GM21447 (cell line): ENCODE data around the gene ERGIC1.

Experiments used
- ATAC-seq: cut with Tn5 transposase; IDR thresholded peaks from one replicate; pipeline ENCODE4 v1.9.1; 2021; ENCODE audit not compliant: unreplicated experiment

ERGIC1 gene

DNA sequence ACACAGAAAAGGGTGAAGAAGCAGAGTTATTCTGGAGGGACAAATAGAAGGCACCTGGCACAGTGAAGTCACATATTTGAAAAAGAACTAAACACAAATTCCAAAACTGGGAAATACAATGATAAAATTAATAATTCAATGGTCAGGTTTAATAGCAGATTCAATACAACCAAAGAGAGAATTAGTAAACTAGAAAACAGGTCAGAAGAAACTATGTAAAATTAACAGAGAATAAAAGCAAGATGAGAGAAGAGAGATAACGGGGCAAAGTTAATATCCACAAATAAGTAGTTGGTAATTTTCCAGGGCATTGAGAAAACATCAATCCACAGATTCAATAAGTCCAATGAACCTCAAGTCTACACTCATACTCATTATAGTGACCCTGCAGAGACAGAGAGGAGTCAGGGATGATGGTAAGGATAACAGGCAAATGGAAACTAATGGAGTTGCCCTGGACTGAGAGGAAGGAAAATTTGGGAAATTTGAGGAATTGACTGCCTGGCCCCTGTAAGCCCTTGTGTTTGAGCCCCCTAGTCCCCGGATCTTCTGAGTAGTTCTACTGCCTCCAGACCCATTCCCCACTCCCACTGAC, 8.3 kb upstream of the ERGIC1 start:
- no peak for ATAC-seq

DNA sequence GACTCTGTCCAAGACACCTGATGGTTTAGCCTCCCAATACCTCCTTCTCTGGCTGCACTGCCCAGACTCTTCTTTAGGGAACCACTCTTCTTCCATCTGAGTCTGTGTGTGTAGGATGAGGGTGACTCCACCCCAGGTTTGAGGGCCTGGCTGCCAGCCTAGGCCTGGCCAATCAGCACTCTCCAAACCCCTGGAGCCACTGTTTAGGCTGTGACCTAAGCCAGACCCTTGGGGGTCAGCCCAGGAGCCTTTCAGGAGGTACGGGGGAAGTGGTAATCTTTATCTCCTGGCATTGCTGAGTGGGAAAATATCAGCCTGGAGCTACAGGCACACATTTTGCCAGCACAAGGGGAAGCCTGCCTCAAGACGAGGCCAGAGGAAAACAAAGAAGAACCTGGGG, 6.2 kb upstream of the ERGIC1 start:
- ATAC-seq, result no peak

DNA sequence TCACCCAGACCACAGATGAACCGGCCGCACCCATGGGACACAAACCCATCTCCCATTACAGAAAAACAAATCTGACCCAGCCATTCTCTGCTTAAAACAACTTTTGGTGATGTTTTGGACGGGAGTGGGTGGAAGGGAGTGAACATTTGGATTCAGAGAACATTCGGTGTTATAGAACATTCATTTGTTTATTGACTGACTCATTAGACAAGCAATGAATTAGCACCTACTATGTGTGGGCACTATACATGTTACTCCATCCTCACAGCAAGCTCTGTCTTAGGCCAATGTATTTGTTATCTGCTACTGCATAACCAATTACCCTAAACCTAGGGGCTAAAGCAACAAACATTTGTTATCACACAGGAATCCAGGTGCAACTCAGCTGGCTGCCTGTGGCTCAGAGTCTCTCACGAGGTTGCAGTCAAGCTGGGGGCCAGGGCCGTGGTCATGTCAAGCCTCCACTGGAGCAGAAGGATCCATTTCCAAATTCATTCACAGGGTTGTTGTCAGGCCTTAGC, 5.1 kb upstream of the ERGIC1 start:
- ATAC-seq, result no peak

GRCh38 chr5:172830275-172830799, 3.7 kb upstream of the ERGIC1 start:
- no peak for ATAC-seq

DNA sequence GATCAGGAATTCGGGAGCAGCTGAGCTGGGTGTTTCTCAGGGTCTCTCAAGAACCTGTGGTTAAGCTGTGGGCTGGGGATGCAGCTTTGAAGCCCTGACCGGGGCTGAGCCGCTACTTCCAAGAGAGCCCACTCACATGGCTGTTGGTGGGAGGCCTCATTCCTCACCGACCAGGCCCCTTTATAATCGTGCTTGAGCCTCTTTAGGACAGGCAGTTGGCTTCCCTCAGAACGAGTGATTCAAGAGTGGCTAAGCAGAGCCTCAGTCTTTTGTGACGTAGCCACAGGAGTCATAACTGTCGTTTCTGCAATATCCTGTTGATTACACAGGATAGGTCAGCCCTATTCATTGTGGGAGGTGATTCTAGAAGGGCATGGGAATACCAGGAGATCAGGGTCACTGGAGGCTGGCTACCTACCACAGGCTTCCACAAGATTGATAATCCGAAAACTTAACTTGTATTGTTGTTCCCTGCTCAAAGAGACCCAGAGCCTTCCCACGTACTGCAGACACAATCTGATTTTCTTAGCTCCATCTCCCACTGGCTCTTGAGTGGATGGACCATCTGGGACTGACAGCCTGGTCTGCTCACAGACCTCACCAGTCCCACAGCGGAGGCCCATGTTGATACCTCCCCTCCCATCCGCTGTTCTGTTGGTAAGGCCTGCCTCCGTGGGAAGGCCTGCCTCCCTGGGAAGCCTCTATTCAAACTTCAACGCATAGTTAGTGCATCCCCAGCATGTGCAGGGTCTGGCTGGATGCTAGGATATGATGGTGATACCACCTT, 3.0 kb upstream of the ERGIC1 start:
- ATAC-seq, result no peak

GRCh38 chr5:172832383-172833315, 1.4 kb upstream of the ERGIC1 start:
- ATAC-seq, result no peak

DNA sequence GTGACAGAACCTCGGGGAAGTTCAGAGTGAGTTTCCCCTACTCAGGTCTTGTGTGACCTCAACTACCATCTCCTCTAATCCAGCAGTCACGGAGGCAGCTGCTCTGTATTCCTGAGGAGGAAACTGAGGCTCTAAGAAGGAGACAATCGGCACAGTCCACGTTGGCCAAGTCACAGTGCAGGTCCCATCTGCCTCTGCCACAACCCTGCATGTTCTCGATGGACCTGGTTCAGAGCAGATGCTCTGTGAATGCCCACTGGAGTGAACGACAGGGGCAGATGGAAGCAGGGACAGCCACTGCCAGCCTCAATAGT, 722 bp upstream of the ERGIC1 start:
- ATAC-seq, result no peak

DNA sequence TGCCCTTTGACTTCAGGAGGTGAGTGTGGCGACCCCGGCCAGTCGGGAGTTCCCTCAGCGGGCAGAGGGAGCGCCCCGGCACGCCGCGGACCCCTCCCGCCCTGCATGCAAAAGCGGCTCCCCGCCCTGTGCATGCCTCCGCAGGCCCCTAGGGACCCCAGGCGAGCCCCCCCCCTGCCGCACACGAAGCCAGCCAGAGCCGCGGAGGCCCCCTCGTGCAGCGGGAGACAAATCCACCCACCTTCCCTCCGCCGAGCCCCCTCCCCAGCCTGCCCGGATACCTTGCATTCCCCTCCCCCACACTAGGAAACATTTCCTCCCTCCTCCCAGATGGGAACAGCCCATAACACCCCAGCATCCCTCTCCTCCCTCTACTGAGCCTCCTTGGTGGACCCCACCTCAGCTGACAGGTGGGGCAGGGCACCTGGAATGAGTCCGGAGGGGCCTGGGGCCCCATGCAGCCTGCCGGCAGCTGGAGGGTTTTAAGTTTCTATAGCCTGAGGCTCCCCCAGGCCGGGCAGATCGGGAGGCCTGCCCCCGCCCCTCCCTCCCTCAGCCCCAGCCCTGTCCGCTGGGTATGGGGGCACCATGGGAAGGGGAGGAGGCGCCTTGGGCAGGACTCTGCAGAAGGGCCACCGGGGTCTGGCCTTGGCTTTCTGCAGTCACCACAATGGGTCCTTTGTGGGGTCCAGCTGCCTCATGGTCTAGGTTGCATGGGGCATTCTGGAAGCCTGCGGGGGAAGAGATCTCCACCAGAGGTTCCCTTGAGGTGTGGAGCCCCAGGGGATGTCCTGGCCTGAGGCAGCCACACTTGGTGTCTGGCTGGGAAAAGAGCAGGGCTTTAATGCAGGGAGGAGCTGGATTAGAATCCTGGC, 601 bp downstream of the ERGIC1 start:
- ATAC-seq, result peak; percentile 10

GRCh38 chr5:172835290-172835993, 1.4 kb downstream of the ERGIC1 start:
- ATAC-seq, result peak; percentile 24

GRCh38 chr5:172835994-172836356, 1.9 kb downstream of the ERGIC1 start:
- ATAC-seq, result no peak

GRCh38 chr5:172837640-172838039, 3.6 kb downstream of the ERGIC1 start:
- ATAC-seq, result peak; percentile 79

- no peak for ATAC-seq
These were observed 4.3 kb downstream of the ERGIC1 start for GRCh38 chr5:172838151-172838875.

GRCh38 chr5:172839669-172840431, 5.8 kb downstream of the ERGIC1 start:
- ATAC-seq, result no peak

- ATAC-seq, result no peak
These were observed 6.5 kb downstream of the ERGIC1 start for GRCh38 chr5:172840432-172841154.

GRCh38 chr5:172841256-172841655, 7.2 kb downstream of the ERGIC1 start:
- ATAC-seq, result no peak

DNA sequence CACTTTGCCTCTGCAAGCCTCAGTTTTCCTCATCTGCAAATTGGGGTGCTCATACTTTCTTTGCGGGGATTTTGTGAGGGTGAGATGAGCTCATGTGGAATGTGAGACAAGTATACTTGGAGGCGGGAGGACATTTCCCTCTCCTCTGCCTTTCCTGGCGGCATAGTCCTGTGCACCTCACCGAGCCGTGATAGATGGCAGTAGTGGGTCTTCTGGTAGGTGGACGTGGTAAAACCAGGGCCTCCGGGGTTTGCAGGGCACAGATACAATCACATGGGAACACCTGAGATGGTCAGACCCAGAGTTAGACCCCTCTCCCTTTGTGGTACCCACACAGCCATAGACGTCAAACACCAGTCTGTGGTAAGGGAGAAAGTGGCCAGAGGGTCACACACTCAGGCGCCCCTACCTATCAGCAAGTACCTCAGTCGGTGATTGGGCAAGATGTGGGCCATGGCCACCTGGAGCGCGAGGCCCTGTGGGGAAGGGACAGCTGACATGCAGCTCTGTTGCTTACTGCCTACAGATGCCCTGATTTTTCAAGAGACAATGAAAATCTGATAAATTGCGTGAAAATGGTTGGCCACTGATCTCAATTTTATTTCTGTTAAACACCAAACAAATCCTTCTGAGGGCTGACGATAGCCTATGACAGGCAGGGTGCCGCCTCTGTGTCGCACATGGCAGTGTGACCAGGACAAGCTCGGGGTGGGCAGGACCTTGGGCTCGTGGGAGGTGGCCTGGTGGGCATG, 9.9 kb downstream of the ERGIC1 start:
- no peak for ATAC-seq

GRCh38 chr5:172844577-172844838, 10.5 kb downstream of the ERGIC1 start:
- no peak for ATAC-seq
